ENCODE results near the gene CMYA5.

The CMYA5 gene

DNA sequence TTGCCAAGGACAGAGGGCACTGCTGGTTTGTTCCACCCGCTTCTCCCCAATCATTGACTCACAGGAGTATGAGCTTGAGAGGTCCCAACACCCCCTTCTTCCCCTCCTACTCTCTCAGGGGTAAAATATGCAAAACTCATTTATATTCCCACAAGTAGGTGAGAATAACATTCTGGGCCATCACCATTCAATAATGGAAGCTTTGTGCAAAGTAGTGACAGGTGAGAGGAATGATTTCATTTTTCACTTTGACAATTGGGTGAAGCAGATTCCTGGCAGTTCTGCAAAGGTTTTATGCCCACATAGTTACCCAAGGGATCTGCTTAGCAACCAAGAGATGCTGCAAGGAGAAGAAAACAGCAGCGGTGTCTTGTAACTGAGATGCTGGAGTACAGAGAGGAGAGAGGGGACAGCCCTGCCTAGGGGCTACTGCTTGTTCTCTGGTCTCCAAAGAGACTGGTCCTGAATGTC lies 137.6 kb downstream of the CMYA5 start:
- Histone ChIP-seq H3K9me2 (replicated peaks; ENCODE audit: insufficient read depth, low read length) (no peaks in the 10 kb centered on the region), H3K27ac (ENCODE audit: low read length) (no peak overlapping the region), H3K4me3 (ENCODE audit: low read length) (no peak overlapping the region), H3K79me2 (ENCODE audit: low read length) (no peaks in the 10 kb centered on the region), H3K4me1 (ENCODE audit: low read length) (no peaks in the 10 kb centered on the region), H3K27me3 (replicated peaks; ENCODE audit: insufficient read depth, low read length) (no peaks in the 10 kb centered on the region), H3K36me3 (replicated peaks; ENCODE audit: insufficient read depth, low read length) (no peaks in the 10 kb centered on the region), H4K20me1 (ENCODE audit: insufficient read depth, low read length) (no peaks in the 10 kb centered on the region), H3F3A (ENCODE audit: insufficient read depth, low read length) (no peaks in the 10 kb centered on the region), H3K9me3 (replicated peaks; ENCODE audit: insufficient read depth, low read length) (no peaks in the 10 kb centered on the region), H2AFZ (ENCODE audit: low read length) (no peak overlapping the region), H3K9ac (ENCODE audit: low read length) (no peak overlapping the region), H3K4me2 (ENCODE audit: low read depth, low read length) (no peak overlapping the region)
- TF ChIP-seq EZH2phosphoT487 (IDR thresholded peaks at IDR 0.05; ENCODE audit: low read length) = no peak
- TF ChIP-seq EZH2 (optimal IDR thresholded peaks at IDR 0.05; ENCODE audit: low read depth, low read length) = no peak
- TF ChIP-seq, protein P1, sequence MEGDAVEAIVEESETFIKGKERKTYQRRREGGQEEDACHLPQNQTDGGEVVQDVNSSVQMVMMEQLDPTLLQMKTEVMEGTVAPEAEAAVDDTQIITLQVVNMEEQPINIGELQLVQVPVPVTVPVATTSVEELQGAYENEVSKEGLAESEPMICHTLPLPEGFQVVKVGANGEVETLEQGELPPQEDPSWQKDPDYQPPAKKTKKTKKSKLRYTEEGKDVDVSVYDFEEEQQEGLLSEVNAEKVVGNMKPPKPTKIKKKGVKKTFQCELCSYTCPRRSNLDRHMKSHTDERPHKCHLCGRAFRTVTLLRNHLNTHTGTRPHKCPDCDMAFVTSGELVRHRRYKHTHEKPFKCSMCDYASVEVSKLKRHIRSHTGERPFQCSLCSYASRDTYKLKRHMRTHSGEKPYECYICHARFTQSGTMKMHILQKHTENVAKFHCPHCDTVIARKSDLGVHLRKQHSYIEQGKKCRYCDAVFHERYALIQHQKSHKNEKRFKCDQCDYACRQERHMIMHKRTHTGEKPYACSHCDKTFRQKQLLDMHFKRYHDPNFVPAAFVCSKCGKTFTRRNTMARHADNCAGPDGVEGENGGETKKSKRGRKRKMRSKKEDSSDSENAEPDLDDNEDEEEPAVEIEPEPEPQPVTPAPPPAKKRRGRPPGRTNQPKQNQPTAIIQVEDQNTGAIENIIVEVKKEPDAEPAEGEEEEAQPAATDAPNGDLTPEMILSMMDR (IDR thresholded peaks at IDR 0.05; ENCODE audit: low read length) = no peak
- DNase-seq = no peak

DNA sequence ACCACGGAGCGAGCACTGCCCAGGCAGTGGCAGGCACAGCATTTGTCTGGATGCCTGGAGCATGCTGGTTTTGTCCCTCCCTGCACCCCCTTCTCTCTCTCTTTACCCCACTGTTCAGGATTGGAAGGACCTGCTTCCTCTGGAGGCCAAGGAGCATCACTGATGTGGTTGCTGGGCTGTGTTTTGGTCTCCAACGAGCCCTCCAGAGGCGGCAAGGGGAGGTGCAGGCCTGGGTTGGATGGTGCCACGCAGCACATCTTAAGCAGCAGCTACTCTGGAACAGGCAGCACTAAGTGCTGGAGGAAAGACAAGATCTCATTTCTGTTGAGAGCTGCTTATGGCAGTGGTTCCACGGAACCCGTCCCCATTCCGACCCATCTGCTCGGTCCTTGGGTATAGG lies 139.6 kb downstream of the CMYA5 start:
- Histone ChIP-seq H3K27ac (ENCODE audit: low read length) (no peak overlapping the region), H3K79me2 (ENCODE audit: low read length) (no peaks in the 10 kb centered on the region), H3K27me3 (replicated peaks; ENCODE audit: insufficient read depth, low read length) (no peaks in the 10 kb centered on the region), H2AFZ (ENCODE audit: low read length) (no peak overlapping the region), H4K20me1 (ENCODE audit: insufficient read depth, low read length) (no peaks in the 10 kb centered on the region), H3K4me1 (ENCODE audit: low read length) (no peaks in the 10 kb centered on the region), H3K9me3 (replicated peaks; ENCODE audit: insufficient read depth, low read length) (no peaks in the 10 kb centered on the region), H3F3A (ENCODE audit: insufficient read depth, low read length) (no peaks in the 10 kb centered on the region), H3K9me2 (replicated peaks; ENCODE audit: insufficient read depth, low read length) (no peaks in the 10 kb centered on the region), H3K9ac (ENCODE audit: low read length) (no peak overlapping the region), H3K36me3 (replicated peaks; ENCODE audit: insufficient read depth, low read length) (no peaks in the 10 kb centered on the region), H3K4me2 (ENCODE audit: low read depth, low read length) (no peak overlapping the region), H3K4me3 (ENCODE audit: low read length) (no peak overlapping the region)
- TF ChIP-seq, protein P1 (IDR thresholded peaks at IDR 0.05; ENCODE audit: low read length) = no peak
- TF ChIP-seq EZH2 (optimal IDR thresholded peaks at IDR 0.05; ENCODE audit: low read depth, low read length) (no peak), EZH2phosphoT487 (IDR thresholded peaks at IDR 0.05; ENCODE audit: low read length) (no peak)
- DNase-seq = no peak

DNA sequence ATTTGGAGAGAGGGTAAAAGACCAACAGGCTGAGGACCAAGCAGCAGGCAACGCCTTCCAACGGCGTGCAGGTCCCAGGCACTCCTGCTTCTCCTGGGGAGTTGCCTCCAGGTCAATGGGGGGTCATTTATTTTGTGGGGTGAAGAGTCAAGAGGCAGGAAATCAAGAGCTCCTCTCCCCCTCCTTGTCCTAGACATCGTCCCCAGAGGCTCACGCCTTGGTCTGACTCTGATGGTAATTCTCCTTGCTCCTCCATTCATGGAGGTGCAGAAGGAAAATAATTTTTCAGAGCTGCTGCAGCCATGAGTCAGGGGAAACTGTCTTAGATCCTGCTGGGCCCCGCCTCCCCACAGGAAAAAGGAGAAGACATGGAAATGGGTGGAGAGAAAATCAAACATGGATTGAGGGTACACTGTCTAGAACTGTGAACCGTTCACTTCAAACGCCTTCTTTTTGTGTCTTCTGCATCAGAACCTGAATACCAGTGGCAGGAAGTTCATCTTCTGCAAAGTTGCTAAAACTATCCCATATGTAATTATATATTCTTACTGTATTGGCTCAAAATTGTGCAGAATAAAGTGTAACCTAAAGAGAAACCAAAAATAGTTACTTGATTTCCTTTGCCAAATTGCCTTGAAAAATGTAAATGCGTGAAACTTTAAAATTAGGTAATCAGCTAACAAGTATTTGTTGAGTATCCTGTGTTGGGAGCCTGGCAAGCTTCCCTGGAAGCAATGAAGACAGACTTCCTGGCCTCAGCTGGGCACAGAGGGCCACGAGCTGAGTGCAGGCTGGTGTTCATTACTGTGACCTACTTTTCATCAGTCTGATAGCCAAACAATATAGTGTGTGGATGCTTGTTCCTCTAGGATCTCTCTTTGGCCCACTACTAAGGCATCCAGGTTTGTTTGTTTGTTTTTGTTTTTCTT lies 142.0 kb downstream of the CMYA5 start:
- Histone ChIP-seq H3K9me3 (replicated peaks; ENCODE audit: insufficient read depth, low read length) (no peaks in the 10 kb centered on the region), H3K4me1 (ENCODE audit: low read length) (no peaks in the 10 kb centered on the region), H4K20me1 (ENCODE audit: insufficient read depth, low read length) (no peaks in the 10 kb centered on the region), H3F3A (ENCODE audit: insufficient read depth, low read length) (no peaks in the 10 kb centered on the region), H3K27ac (ENCODE audit: low read length) (no peak overlapping the region), H3K27me3 (replicated peaks; ENCODE audit: insufficient read depth, low read length) (no peaks in the 10 kb centered on the region), H3K4me3 (ENCODE audit: low read length) (no peak overlapping the region), H3K36me3 (replicated peaks; ENCODE audit: insufficient read depth, low read length) (no peaks in the 10 kb centered on the region), H3K4me2 (ENCODE audit: low read depth, low read length) (no peak overlapping the region), H3K9ac (ENCODE audit: low read length) (no peak overlapping the region), H3K9me2 (replicated peaks; ENCODE audit: insufficient read depth, low read length) (no peaks in the 10 kb centered on the region), H3K79me2 (ENCODE audit: low read length) (no peaks in the 10 kb centered on the region), H2AFZ (ENCODE audit: low read length) (no peak overlapping the region)
- no peak for DNase-seq
- TF ChIP-seq, protein P1 (IDR thresholded peaks at IDR 0.05; ENCODE audit: low read length) = no peak
- no peak for TF ChIP-seq EZH2 (optimal IDR thresholded peaks at IDR 0.05; ENCODE audit: low read depth, low read length)
- no peak for TF ChIP-seq EZH2phosphoT487 (IDR thresholded peaks at IDR 0.05; ENCODE audit: low read length)

All from MM.1S (cell line).